CD14-positive monocyte (primary cell): ENCODE results near the gene MYOD1. TPM values are rescaled to one million over a fixed set of nuclear protein-coding genes. Genes with fewer than 3 reads are reported as not detected.

Source experiments
- DNase-seq, 3 donors: peaks; one replicate each; pipeline ENCODE4 v3.0.0-alpha.2; 2011 to 2022
- H2AFZ ChIP-seq: 2 replicates; pipeline ENCODE4 v1.6.0; 2012; ENCODE audit warnings: mild to moderate bottlenecking, low read depth, low read length, inconsistent platforms; ENCODE audit not compliant: insufficient read depth, poor library complexity, severe bottlenecking
- H3K27ac ChIP-seq, 2 donors: 1 replicate in 1 of 2; 2 replicates in 1 of 2; pipeline ENCODE4 v1.5.1; 2012 to 2013; ENCODE audit warnings: low read length in 2 of 2, control low read depth in 1 of 2, inconsistent platforms in 1 of 2, low read depth in 1 of 2, mild to moderate bottlenecking in 1 of 2
- H3K27me3 ChIP-seq, 2 donors: one replicate each; pipeline versions ENCODE4 v1.6.0 to v1.6.1; 2011 to 2013; ENCODE audit warnings: low read length in 2 of 2; ENCODE audit not compliant: control insufficient read depth in 2 of 2, insufficient read depth in 2 of 2
- H3K36me3 ChIP-seq, 2 donors: replicated peaks in 1 of 2; 1 replicate in 1 of 2; 2 replicates in 1 of 2; pipeline versions ENCODE4 v1.5.1 to v1.6.1; 2012 to 2013; ENCODE audit warnings: low read length in 2 of 2, control low read depth in 1 of 2, inconsistent platforms in 1 of 2, mild to moderate bottlenecking in 1 of 2; ENCODE audit not compliant: insufficient read depth in 2 of 2, control insufficient read depth in 1 of 2
- H3K4me1 ChIP-seq, 2 donors: 1 replicate in 1 of 2; 2 replicates in 1 of 2; pipeline versions ENCODE4 v1.5.1 to v1.6.1; 2012 to 2013; ENCODE audit warnings: low read length in 2 of 2, control low read depth in 1 of 2, inconsistent platforms in 1 of 2, mild to moderate bottlenecking in 1 of 2, moderate library complexity in 1 of 2; ENCODE audit not compliant: insufficient read depth in 2 of 2, control insufficient read depth in 1 of 2
- H3K4me2 ChIP-seq: replicated peaks from 2 replicates; pipeline ENCODE3; 2012; ENCODE audit warnings: low read length, moderate library complexity, mild to moderate bottlenecking; ENCODE audit not compliant: poor library complexity, severe bottlenecking; ENCODE audit errors: extremely low read depth
- H3K4me3 ChIP-seq, 3 experiments: fragments of 200-600 bp in 1 of 3; sonication (generic) in 1 of 3; replicated peaks in 1 of 3; 1 replicate in 2 of 3; 2 replicates in 1 of 3; pipeline ENCODE4 v1.5.1; 2011 to 2013; ENCODE audit warnings: low read length in 3 of 3, mild to moderate bottlenecking in 3 of 3, control low read depth in 2 of 3, low read depth in 2 of 3, inconsistent platforms in 1 of 3, moderate library complexity in 1 of 3
- H3K79me2 ChIP-seq: 2 replicates; pipeline ENCODE4 v1.6.0; 2012; ENCODE audit warnings: mild to moderate bottlenecking, control low read depth, inconsistent platforms, low read length, moderate library complexity; ENCODE audit not compliant: insufficient read depth
- H3K9ac ChIP-seq: 2 replicates; pipeline ENCODE4 v1.6.0; 2017; ENCODE audit warnings: low read length, mild to moderate bottlenecking; ENCODE audit not compliant: insufficient read depth, poor library complexity, severe bottlenecking
- H3K9me3 ChIP-seq, 2 donors: replicated peaks in 1 of 2; 1 replicate in 1 of 2; 2 replicates in 1 of 2; pipeline versions ENCODE4 v1.5.1 to v1.6.1; 2012 to 2013; ENCODE audit warnings: low read length in 2 of 2, control low read depth in 1 of 2; ENCODE audit not compliant: control insufficient read depth in 1 of 2, insufficient read depth in 1 of 2
- H4K20me1 ChIP-seq: 2 replicates; pipeline ENCODE4 v1.6.0; 2012; ENCODE audit warnings: mild to moderate bottlenecking, low read length, control low read depth, moderate library complexity; ENCODE audit not compliant: insufficient read depth
- H3K27ac Mint-ChIP-seq, 7 donors: one replicate each; pipeline ENCODE4 v1.8.0; 2020; ENCODE audit warnings: mild to moderate bottlenecking in 7 of 7, mixed read lengths in 7 of 7, moderate library complexity in 6 of 7, inconsistent platforms in 2 of 7
- H3K27me3 Mint-ChIP-seq, 3 donors: one replicate each; pipeline ENCODE4 v1.8.0; 2021 to 2022; ENCODE audit warnings: low read depth in 3 of 3, mild to moderate bottlenecking in 3 of 3, mixed read lengths in 3 of 3, moderate library complexity in 3 of 3, inconsistent platforms in 1 of 3
- H3K36me3 Mint-ChIP-seq, 2 donors: one replicate each; pipeline ENCODE4 v1.8.0; 2020; ENCODE audit warnings: mixed read lengths in 2 of 2, inconsistent platforms in 1 of 2, mild to moderate bottlenecking in 1 of 2
- H3K4me1 Mint-ChIP-seq: one replicate; pipeline ENCODE4 v1.8.0; 2020; ENCODE audit warnings: mild to moderate bottlenecking, mixed read lengths
- H3K4me3 Mint-ChIP-seq, 2 donors: one replicate each; pipeline ENCODE4 v1.8.0; 2020; ENCODE audit warnings: mild to moderate bottlenecking in 2 of 2, mixed read lengths in 2 of 2, moderate library complexity in 1 of 2
- H3K9me3 Mint-ChIP-seq, 7 donors: one replicate each; pipeline ENCODE4 v1.8.0; 2020 to 2022; ENCODE audit warnings: mixed read lengths in 7 of 7, mild to moderate bottlenecking in 6 of 7, moderate library complexity in 6 of 7, inconsistent platforms in 2 of 7
- CTCF ChIP-seq: fragments of 200-600 bp; IDR thresholded peaks from one replicate; pipeline ENCODE4 v1.8.0; 2022; ENCODE audit warnings: antibody characterized with exemption, mild to moderate bottlenecking
- WGBS: methylation state at CpG from one replicate; pipeline ENCODE4 v1.1.5; 2013; ENCODE audit warnings: missing lambda C conversion rate; ENCODE audit not compliant: insufficient coverage; 5-methylcytosine and 5-hydroxymethylcytosine counted together
- intact Hi-C, 2 donors: fragments of 100-400 bp; cut with micrococcal nuclease; formaldehyde crosslinking; loops; one replicate each; pipeline versions ENCODE4 v1.15.0 to v1.15.1; 2023
- polyA plus RNA-seq, 3 donors: library from polyadenylated mRNA; depleted of rRNA in 1 of 3; unstranded in 2 of 3; stranded (reverse) in 1 of 3; fragments of 300-500 nt in 2 of 3; fragments of >200 nt in 1 of 3; fragmentation: Illumina TruSeq in 2 of 3; gene quantifications; 1 replicate in 2 of 3; 2 replicates in 1 of 3; pipeline ENCODE4 v1.2.3, GENCODE V29; 2012 to 2021

MYOD1 gene
- polyA plus RNA-seq, 3 donors = not detected

- no peak for DNase-seq
- Histone ChIP-seq H3K4me1 (no peaks in the 10 kb centered on the region), H3K4me2 (no peak overlapping the region)
Measured at GRCh38 chr11:17743808-17744119, 24.4 kb downstream of the MYOD1 start.

GRCh38 chr11:17744151-17744940 lies 25.0 kb downstream of the MYOD1 start:
- Mint-ChIP-seq H3K4me1 (no peaks in the 10 kb centered on the region), H3K9me3 (no peaks in the 10 kb centered on the region), H3K27me3 (peaks cover 10 to 12% (median 12%) of the 10 kb centered on the region in 3 donors), H3K27ac (no peak overlapping the region), H3K4me3 (no peak overlapping the region), H3K36me3 (no peaks in the 10 kb centered on the region)
- Histone ChIP-seq H2AFZ (no peak overlapping the region), H3K9me3 (no peaks in the 10 kb centered on the region), H3K4me1 (no peaks in the 10 kb centered on the region), H4K20me1 (no peaks in the 10 kb centered on the region), H3K4me2 (no peak overlapping the region), H3K79me2 (no peaks in the 10 kb centered on the region), H3K4me3 (no peak overlapping the region), H3K36me3 (no peaks in the 10 kb centered on the region), H3K27ac (no peak overlapping the region), H3K27me3 (peaks cover 0 to 11% of the 10 kb centered on the region in 2 donors), H3K9ac (no peak overlapping the region)
- TF ChIP-seq CTCF = no peak
- WGBS = 76% methylated on average over 8 of the region's 10 CpGs
- intact Hi-C loops = no loop called here
- DNase-seq = no peak

More at GRCh38 chr11:17743808-17744119, 24.4 kb downstream of the MYOD1 start:
- Histone ChIP-seq H3K9me3 (no peaks in the 10 kb centered on the region), H3K36me3 (no peaks in the 10 kb centered on the region), H3K27me3 (peaks cover 0 to 17% of the 10 kb centered on the region in 2 donors), H4K20me1 (no peaks in the 10 kb centered on the region), H3K4me3 (no peak overlapping the region), H3K9ac (no peak overlapping the region), H2AFZ (no peak overlapping the region), H3K79me2 (no peaks in the 10 kb centered on the region), H3K27ac (no peak overlapping the region)
- H3K9me3 Mint-ChIP-seq = no peaks in the 10 kb centered on the region
- H3K27me3 Mint-ChIP-seq = peaks cover 10 to 12% (median 12%) of the 10 kb centered on the region in 3 donors
- H3K4me1 Mint-ChIP-seq = no peaks in the 10 kb centered on the region
- TF ChIP-seq CTCF = no peak
- WGBS = 100% methylated on average over 1 of the region's 5 CpGs
- no peak overlapping the region for H3K27ac Mint-ChIP-seq
- H3K4me3 Mint-ChIP-seq = no peak overlapping the region
- intact Hi-C loops = no loop called here
- no peaks in the 10 kb centered on the region for H3K36me3 Mint-ChIP-seq
